Measurements from ENCODE around the gene CHD8.
"Not testable (repeated sequence)": the region's sequence is repeated elsewhere in the genome, so short reads cannot be mapped to it uniquely, and the experiment has no call there.

Gene CHD8

GRCh38 chr14:21455912-21456667, at the start of gene CHD8:
Gene CHD8, minus strand, starts transcription at chr14:21456123. Its CDS starts 24,480 bp downstream, at chr14:21431643.
- peak; percentile 99 for DNase-seq (ENCODE audit: low read depth)

- no peak for DNase-seq (ENCODE audit: low read depth)
Observed at GRCh38 chr14:21505012-21505553, 49.2 kb upstream of the CHD8 start.

- no peak for DNase-seq (ENCODE audit: low read depth)
Observed at GRCh38 chr14:21503376-21503775, 47.5 kb upstream of the CHD8 start.

DNA sequence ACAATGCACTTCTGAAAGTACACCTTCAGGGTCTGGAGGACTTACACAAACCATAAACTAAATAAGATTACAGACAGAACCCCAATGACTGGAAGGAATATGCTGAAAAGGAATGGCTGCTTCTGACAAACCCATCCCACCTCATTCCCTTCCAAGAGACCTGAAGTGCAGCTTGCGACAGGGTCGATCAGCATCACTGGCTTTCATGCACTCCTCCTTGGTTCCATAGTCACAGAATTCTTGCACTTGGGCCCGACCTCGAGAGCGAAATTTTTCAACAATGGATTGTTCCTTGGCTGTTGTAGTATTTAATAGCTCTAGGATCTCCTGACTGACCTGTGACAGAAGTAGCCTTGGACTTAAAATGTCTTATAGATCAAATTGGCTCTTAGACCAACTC, 45.6 kb upstream of the CHD8 start:
- no peak for DNase-seq (ENCODE audit: low read depth)

GRCh38 chr14:21498540-21499526, 42.9 kb upstream of the CHD8 start:
- DNase-seq (ENCODE audit: low read depth), result no peak

- DNase-seq (ENCODE audit: low read depth), result no peak
Observed at GRCh38 chr14:21496453-21496852, 40.5 kb upstream of the CHD8 start.

DNA sequence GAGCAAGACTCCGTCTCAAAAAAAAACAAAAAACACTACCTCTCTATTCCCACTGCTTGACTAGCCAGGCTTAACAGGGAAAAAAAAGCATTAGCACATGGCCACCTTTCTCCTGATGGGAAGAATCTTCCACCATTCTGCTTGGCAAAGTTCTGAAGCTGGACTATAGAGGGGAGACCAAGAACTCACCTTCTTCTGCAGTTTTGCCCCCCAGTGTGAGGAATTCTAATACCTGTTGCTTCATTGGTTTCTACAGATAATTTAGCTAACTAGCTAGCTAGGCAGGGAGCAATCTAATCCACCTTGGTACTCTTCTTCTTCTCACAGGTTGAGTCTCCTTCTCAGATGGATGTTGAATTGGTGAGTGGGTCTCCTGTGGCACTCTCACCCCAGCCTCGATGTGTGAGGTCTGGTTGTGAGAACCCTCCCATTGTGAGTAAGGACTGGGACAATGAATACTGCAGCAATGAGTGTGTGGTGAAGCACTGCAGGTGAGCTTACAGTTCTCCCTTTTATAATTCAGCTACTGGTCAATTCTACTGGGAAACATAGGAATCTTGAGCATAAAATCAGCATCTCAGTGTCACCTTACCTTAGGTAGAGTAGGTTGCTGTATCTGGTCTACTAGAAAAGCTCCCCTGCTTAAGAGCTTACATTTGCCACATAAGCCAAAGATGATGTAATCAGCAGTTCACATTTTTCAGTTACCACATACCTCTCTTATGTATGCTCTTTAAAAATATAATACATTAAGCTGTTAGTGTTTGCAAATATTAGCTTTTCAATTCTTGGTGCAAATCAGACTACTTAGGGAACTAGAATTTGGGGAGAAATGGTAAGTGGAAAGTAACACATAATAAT, 39.2 kb upstream of the CHD8 start:
- DNase-seq (ENCODE audit: low read depth), result no peak

DNA sequence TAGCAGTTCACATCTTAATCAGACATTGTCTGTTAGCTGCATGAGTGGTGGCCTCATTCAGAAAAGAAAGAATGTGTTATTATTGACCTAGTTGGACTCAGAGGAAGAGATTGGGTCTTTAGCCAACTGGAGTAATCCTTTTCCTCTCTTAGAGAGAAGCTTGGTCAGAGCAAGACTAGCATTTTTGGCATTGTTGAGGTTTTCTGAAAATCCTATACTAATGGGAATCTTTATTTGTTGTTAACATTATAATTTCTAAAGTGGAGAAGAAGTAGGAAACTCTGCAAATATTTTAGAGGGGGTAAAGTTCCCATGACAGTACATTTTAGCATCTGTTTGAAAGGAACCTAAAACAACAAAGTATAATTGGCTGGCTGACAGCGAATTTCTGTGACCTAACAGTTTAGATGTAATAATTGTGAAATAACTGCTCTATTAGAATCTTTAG, 30.7 kb upstream of the CHD8 start:
- DNase-seq (ENCODE audit: low read depth), result peak; percentile 47

DNA sequence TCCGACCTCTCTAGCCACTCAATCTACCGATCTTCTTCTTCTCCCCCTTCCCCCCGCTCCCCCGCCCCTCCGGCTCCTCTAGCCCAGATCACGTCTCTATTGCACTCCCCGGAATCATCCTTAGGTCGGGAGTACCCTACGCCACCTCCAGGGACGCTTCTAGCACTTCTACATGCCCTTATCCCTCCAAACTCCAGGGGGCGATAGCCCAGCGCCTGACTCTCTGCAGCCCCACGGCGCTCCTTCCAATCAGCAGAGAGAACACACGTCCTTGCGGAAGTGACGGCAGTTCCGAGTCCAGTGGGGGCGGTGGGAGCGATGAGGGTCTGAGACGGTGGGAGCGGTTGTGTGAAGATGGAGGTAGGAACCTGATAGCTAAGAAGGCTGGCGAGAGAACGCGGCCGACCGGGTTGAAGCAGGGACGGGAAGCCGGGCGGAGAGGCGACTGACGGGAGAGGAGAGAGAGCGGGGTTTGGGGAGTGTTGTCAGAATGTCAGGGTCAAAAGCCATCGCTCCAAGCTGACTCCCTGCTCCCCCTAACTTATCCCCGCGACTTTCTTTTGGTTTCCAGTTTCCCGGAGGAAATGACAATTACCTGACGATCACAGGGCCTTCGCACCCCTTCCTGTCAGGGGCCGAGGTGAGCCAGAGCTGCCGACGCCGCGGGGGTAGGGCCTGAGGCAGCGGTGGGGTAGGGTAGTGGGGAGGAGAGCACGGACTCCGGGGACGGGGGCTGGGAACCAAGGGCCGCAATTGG, 21.2 kb upstream of the CHD8 start, which contains the start of the genes RAB2B and TOX4:
TSS of gene RAB2B (minus strand) at position 35 of the 757 bp plus-strand sequence. CDS start 87 bp downstream, outside the sequence.
TSS of gene TOX4 (plus strand) at position 271 of the 757 bp plus-strand sequence. CDS start at position 355, 84 bp downstream.
- peak; percentile 97 for DNase-seq (ENCODE audit: low read depth)

DNA sequence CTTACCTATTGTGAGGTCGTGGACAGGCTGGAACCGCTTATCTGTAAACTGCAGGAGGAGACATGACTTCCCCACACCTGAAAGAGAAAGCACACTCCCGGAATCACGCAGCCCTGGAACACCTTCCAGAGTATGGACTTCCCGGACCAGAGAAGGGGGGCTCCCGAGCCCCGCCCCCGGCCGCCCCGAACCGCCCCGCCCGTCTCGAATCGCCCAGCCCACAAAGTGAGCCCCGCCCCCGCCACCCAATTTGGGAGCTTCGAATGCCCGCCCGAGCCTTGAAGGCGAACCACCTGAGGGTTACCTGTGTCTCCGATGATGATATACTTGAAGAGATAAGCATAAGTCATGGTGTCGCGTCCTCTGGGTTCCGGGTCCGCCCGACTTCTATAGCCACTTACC, 20.6 kb upstream of the CHD8 start:
- DNase-seq (ENCODE audit: low read depth), result no peak

DNA sequence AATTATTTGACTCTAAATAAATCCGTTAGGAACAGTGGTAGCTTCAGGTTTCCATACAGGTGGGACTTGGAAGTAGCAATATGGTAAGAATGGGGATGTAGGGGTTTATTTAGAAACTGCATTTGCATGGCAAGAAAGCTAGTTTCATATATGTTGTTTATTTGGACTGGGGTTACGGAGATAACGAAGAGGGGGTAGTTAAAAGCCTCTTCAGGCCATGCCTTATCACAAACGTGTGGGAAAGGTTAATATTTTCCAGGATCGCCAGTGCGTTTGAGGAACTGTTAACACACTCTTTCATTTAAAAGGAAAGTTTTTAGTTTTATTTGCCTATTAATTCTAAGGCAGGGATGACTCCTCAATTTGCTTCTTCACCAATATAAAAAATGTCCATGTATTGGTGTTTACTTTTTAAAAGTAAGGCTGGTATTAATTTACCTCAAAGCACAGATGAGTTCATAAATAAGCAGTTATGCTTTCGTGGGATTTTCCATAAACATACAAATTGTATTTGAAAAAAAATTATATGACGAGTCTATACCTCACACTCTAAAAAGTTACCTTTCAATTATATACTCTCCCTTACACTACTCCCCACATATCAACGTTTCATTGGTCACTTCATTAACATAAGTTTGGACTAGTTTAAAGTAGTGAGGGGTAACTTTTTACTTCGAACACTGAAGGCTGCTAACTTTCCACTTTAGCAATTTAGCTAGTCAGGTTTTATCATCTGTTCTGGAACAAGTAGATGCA, 20.0 kb upstream of the CHD8 start:
- no peak for DNase-seq (ENCODE audit: low read depth)

- DNase-seq (ENCODE audit: low read depth), result peak; percentile 62
Observed at GRCh38 chr14:21467616-21468015, 11.7 kb upstream of the CHD8 start.

- DNase-seq (ENCODE audit: low read depth), result no peak
Observed at GRCh38 chr14:21455592-21455911, 371 bp downstream of the CHD8 start.

- DNase-seq (ENCODE audit: low read depth), result no peak
Observed at GRCh38 chr14:21454843-21455544, 929 bp downstream of the CHD8 start.

GRCh38 chr14:21449899-21450216, 6.1 kb downstream of the CHD8 start:
- DNase-seq (ENCODE audit: low read depth), result no peak

- not testable (repeated sequence) for DNase-seq (ENCODE audit: low read depth)
Observed at GRCh38 chr14:21442657-21443056, 13.3 kb downstream of the CHD8 start.

DNA sequence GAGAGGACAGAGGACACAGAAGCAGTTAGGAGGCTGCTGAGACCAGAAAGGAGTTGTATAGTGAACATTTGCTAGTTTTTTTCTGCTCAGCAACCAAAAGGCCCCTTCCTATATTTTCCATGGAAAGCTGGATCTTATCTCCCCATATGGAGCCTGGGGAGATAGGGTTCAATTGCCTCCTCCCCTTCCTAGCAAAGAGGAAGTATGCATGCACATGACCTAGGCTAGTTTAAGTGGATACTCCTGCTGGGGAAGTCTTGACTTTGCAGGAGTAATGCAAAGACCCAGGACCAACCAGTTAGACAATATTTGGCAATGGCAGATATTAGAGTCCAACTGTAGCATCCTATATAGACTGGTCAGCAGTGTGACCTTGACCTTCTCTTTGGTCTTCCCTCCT, 15.1 kb downstream of the CHD8 start:
- no peak for DNase-seq (ENCODE audit: low read depth)

DNA sequence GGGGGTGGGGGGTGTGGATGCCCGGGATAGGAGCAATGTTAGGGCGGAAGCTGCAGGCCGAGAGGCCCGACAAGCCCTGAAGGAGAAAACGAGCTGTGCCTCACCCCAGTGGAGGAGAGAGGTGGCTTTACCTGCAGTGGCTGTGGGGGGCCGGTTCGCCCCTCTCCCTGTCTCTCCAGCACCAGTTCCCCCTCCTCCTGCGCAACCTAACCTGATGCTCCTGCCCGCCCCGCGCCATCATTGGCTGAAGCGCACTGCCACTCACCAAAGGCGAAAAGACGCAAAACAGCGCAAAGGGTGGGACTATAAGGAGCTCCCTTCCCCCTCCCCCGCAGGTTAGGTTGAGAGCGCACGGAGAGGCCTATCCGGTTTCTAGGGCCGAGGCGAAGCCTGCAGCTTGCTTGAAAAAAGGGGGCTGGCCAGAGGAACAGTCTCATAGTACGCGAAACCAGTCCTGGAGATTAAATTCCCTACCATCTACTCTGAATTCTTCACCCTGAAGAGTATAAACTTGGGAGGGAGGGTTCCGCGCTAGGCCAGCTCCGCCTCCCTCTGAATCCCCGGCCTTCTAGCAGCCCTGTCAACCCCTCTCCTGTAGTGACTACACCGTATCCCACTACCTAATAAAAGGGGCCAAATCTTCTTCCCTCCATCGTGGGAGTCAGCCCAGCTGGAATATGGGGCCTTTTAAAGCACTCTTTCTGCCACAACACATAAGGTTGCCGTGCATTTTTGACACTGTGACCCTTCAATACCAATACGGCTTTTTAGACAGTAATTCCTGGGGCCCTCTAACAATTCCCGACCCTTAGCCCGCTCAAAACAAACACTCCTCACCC, 18.6 kb downstream of the CHD8 start:
- DNase-seq (ENCODE audit: low read depth), result peak; percentile 99

Data from GM04504 (cell line).